Measurements from ENCODE around the gene MYO10.

The MYO10 gene

GRCh38 chr5:16806711-16807546 lies 129.2 kb downstream of the MYO10 start:
- no peak for DNase-seq (ENCODE audit: low read depth)
- H3K4me3 ChIP-seq (ENCODE audit: low read depth, low read length) = no peak overlapping the region
- no peak for TF ChIP-seq CTCF (IDR thresholded peaks at IDR 0.05; ENCODE audit: low read depth, low read length, missing control alignments)

GRCh38 chr5:16805486-16805885 lies 130.6 kb downstream of the MYO10 start:
- DNase-seq (ENCODE audit: low read depth) = no peak
- no peak overlapping the region for H3K4me3 ChIP-seq (ENCODE audit: low read depth, low read length)
- no peak for TF ChIP-seq CTCF (IDR thresholded peaks at IDR 0.05; ENCODE audit: low read depth, low read length, missing control alignments)

- H3K4me3 ChIP-seq (ENCODE audit: low read depth, low read length) = no peak overlapping the region
- DNase-seq (ENCODE audit: low read depth) = no peak
- TF ChIP-seq CTCF (IDR thresholded peaks at IDR 0.05; ENCODE audit: low read depth, low read length, missing control alignments) = no peak
These were observed 132.3 kb downstream of the MYO10 start for GRCh38 chr5:16803831-16804230.

GRCh38 chr5:16800477-16800876 lies 135.6 kb downstream of the MYO10 start:
- TF ChIP-seq CTCF (IDR thresholded peaks at IDR 0.05; ENCODE audit: low read depth, low read length, missing control alignments) = no peak
- no peak for DNase-seq (ENCODE audit: low read depth)
- no peak overlapping the region for H3K4me3 ChIP-seq (ENCODE audit: low read depth, low read length)

- DNase-seq (ENCODE audit: low read depth) = no peak
- no peak overlapping the region for H3K4me3 ChIP-seq (ENCODE audit: low read depth, low read length)
- no peak for TF ChIP-seq CTCF (IDR thresholded peaks at IDR 0.05; ENCODE audit: low read depth, low read length, missing control alignments)
These were observed 136.3 kb downstream of the MYO10 start for GRCh38 chr5:16799796-16800195.

- no peak for TF ChIP-seq CTCF (IDR thresholded peaks at IDR 0.05; ENCODE audit: low read depth, low read length, missing control alignments)
- DNase-seq (ENCODE audit: low read depth) = no peak
- H3K4me3 ChIP-seq (ENCODE audit: low read depth, low read length) = no peak overlapping the region
These were observed 138.1 kb downstream of the MYO10 start for GRCh38 chr5:16797951-16798350.
